Esophagus (tissue), 2 donors: ENCODE measurements around the gene GALNT9. TPM values are rescaled to one million over a fixed set of nuclear protein-coding genes. Genes with fewer than 3 reads are reported as not detected.
"Not testable (repeated sequence)": the region's sequence is repeated elsewhere in the genome, so short reads cannot be mapped to it uniquely, and the experiment has no call there.

Source experiments
- H3K27ac ChIP-seq, 2 donors: one replicate each; pipeline ENCODE4 v1.5.1; 2013; ENCODE audit warnings: low read depth in 2 of 2, mild to moderate bottlenecking in 2 of 2, inconsistent platforms in 1 of 2, low read length in 1 of 2, moderate library complexity in 1 of 2
- H3K27me3 ChIP-seq, 2 donors: one replicate each; pipeline ENCODE4 v1.6.1; 2013; ENCODE audit warnings: low read length in 2 of 2, control low read depth in 1 of 2, mild to moderate bottlenecking in 1 of 2; ENCODE audit not compliant: insufficient read depth in 2 of 2, control insufficient read depth in 1 of 2
- H3K36me3 ChIP-seq, 2 donors: one replicate each; pipeline ENCODE4 v1.6.1; 2013; ENCODE audit warnings: low read length in 1 of 2; ENCODE audit not compliant: control insufficient read depth in 2 of 2, insufficient read depth in 2 of 2
- H3K4me1 ChIP-seq, 2 donors: one replicate each; pipeline ENCODE4 v1.6.1; 2013; ENCODE audit warnings: low read length in 1 of 2; ENCODE audit not compliant: control insufficient read depth in 2 of 2, insufficient read depth in 2 of 2
- H3K4me3 ChIP-seq, 2 donors: one replicate each; pipeline ENCODE4 v1.5.1; 2013; ENCODE audit warnings: low read length in 2 of 2, mild to moderate bottlenecking in 2 of 2, low read depth in 1 of 2, moderate library complexity in 1 of 2
- H3K9me3 ChIP-seq, 2 donors: one replicate each; pipeline ENCODE4 v1.6.1; 2013; ENCODE audit warnings: mild to moderate bottlenecking in 2 of 2, low read depth in 1 of 2, low read length in 1 of 2, moderate library complexity in 1 of 2; ENCODE audit not compliant: control insufficient read depth in 2 of 2, insufficient read depth in 1 of 2
- WGBS, 2 donors: extraction: QIAGEN DNeasy Blood & Tissue Kit; methylation state at CpG; one replicate each; pipeline ENCODE4 v1.1.7; 2013; 5-methylcytosine and 5-hydroxymethylcytosine counted together
- polyA plus RNA-seq, 2 donors: library from polyadenylated mRNA; stranded (reverse); fragments of 200-250 nt; gene quantifications; one replicate each; pipeline ENCODE4 v1.2.3, GENCODE V29; 2013
- donor health status: healthy with polysubstance abuse.
- donor health status: Bipolar disorder and iron deficiency.

Gene GALNT9
- not detected for polyA plus RNA-seq

- Histone ChIP-seq H3K27ac (no peak within 1 kb of the TSS), H3K4me3 (no peak within 1 kb of the TSS), H3K27me3 (peaks cover 0 to 9% of the 10 kb centered on the region in 2 donors), H3K4me1 (peaks cover 3 to 5% of the 10 kb centered on the region in 2 donors), H3K9me3 (peaks cover 2 to 10% of the 10 kb centered on the region in 2 donors), H3K36me3 (no peaks in the 10 kb centered on the region)
- WGBS, 2 donors = 5 to 7% methylated on average over 37 to 83 of the region's 86 CpGs
Measured at GRCh38 chr12:132329036-132329719, at the start of gene GALNT9. GALNT9 (minus strand) TSS chr12:132329589; CDS start chr12:132329203, 386 bp downstream.

GRCh38 chr12:132379057-132379456, 49.7 kb upstream of the GALNT9 start:
- H3K9me3 ChIP-seq, H3K4me1 ChIP-seq, H3K36me3 ChIP-seq, H3K27ac ChIP-seq, H3K4me3 ChIP-seq: not testable (repeated sequence)
- peaks cover 6 to 16% of the 10 kb centered on the region in 2 donors for H3K27me3 ChIP-seq
- WGBS, 2 donors = 75 to 85% methylated on average over 6 of the region's 6 CpGs

- Histone ChIP-seq H3K36me3 (no peaks in the 10 kb centered on the region), H3K27me3 (peaks cover 2 to 11% of the 10 kb centered on the region in 2 donors), H3K4me3 (no peak overlapping the region), H3K9me3 (peaks cover 0 to 4% of the 10 kb centered on the region in 2 donors), H3K4me1 (no peaks in the 10 kb centered on the region), H3K27ac (no peak overlapping the region)
- WGBS, 2 donors = 36 to 46% methylated on average over 2 of the region's 2 CpGs
Measured at GRCh38 chr12:132377147-132377546, 47.8 kb upstream of the GALNT9 start.

GRCh38 chr12:132376464-132376830, 47.1 kb upstream of the GALNT9 start:
- Histone ChIP-seq H3K27me3 (peaks cover 0 to 14% of the 10 kb centered on the region in 2 donors), H3K9me3 (peaks cover 0 to 4% of the 10 kb centered on the region in 2 donors), H3K4me3 (no peak overlapping the region), H3K27ac (no peak overlapping the region), H3K36me3 (no peaks in the 10 kb centered on the region), H3K4me1 (no peaks in the 10 kb centered on the region)
- WGBS, 2 donors = 60 to 64% methylated on average over 10 of the region's 10 CpGs

GRCh38 chr12:132375747-132376463, 46.5 kb upstream of the GALNT9 start:
- WGBS, 2 donors = 63 to 66% methylated on average over 22 of the region's 22 CpGs
- Histone ChIP-seq H3K9me3 (peaks cover 0 to 4% of the 10 kb centered on the region in 2 donors), H3K4me3 (no peak overlapping the region), H3K27ac (no peak overlapping the region), H3K36me3 (no peaks in the 10 kb centered on the region), H3K4me1 (no peaks in the 10 kb centered on the region), H3K27me3 (peaks cover 0 to 15% of the 10 kb centered on the region in 2 donors)

GRCh38 chr12:132374612-132375445, 45.4 kb upstream of the GALNT9 start:
- Histone ChIP-seq H3K4me3 (no peak overlapping the region), H3K9me3 (peaks cover 0 to 4% of the 10 kb centered on the region in 2 donors), H3K27me3 (peaks cover 0 to 11% of the 10 kb centered on the region in 2 donors), H3K36me3 (no peaks in the 10 kb centered on the region), H3K4me1 (no peaks in the 10 kb centered on the region), H3K27ac (no peak overlapping the region)
- 71 to 72% methylated on average over 26 to 28 of the region's 28 CpGs for WGBS, 2 donors

- H3K36me3 ChIP-seq = no peaks in the 10 kb centered on the region
- H3K4me1 ChIP-seq = no peaks in the 10 kb centered on the region
- H3K27me3 ChIP-seq = peaks cover 0 to 9% of the 10 kb centered on the region in 2 donors
- no peak overlapping the region for H3K4me3 ChIP-seq
- H3K9me3 ChIP-seq = peaks cover 0 to 4% of the 10 kb centered on the region in 2 donors
- 35 to 38% methylated on average over 28 of the region's 28 CpGs for WGBS, 2 donors
- no peak overlapping the region for H3K27ac ChIP-seq
Measured at GRCh38 chr12:132373901-132374611, 44.7 kb upstream of the GALNT9 start.

- peaks cover 0 to 3% of the 10 kb centered on the region in 2 donors for H3K27me3 ChIP-seq
- H3K4me3 ChIP-seq = no peak overlapping the region
- peaks cover 7 to 9% of the 10 kb centered on the region in 2 donors for H3K9me3 ChIP-seq
- no peak overlapping the region for H3K27ac ChIP-seq
- H3K36me3 ChIP-seq = no peaks in the 10 kb centered on the region
- WGBS, 2 donors = 61 to 62% methylated on average over 16 to 18 of the region's 18 CpGs
- H3K4me1 ChIP-seq = no peaks in the 10 kb centered on the region
Measured at GRCh38 chr12:132367852-132368251, 38.5 kb upstream of the GALNT9 start.
